DMS153 treated with DMSO at 0.1 percent for 48 hours (cell line): Measurements from ENCODE around the gene GET4.

ENCODE experiments used
- DNase-seq: peaks from one replicate; lab custom pipeline; 2025; ENCODE audit not compliant: unreplicated experiment; lab: John Stamatoyannopoulos, UW

GET4 gene, protein sequence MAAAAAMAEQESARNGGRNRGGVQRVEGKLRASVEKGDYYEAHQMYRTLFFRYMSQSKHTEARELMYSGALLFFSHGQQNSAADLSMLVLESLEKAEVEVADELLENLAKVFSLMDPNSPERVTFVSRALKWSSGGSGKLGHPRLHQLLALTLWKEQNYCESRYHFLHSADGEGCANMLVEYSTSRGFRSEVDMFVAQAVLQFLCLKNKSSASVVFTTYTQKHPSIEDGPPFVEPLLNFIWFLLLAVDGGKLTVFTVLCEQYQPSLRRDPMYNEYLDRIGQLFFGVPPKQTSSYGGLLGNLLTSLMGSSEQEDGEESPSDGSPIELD

DNA sequence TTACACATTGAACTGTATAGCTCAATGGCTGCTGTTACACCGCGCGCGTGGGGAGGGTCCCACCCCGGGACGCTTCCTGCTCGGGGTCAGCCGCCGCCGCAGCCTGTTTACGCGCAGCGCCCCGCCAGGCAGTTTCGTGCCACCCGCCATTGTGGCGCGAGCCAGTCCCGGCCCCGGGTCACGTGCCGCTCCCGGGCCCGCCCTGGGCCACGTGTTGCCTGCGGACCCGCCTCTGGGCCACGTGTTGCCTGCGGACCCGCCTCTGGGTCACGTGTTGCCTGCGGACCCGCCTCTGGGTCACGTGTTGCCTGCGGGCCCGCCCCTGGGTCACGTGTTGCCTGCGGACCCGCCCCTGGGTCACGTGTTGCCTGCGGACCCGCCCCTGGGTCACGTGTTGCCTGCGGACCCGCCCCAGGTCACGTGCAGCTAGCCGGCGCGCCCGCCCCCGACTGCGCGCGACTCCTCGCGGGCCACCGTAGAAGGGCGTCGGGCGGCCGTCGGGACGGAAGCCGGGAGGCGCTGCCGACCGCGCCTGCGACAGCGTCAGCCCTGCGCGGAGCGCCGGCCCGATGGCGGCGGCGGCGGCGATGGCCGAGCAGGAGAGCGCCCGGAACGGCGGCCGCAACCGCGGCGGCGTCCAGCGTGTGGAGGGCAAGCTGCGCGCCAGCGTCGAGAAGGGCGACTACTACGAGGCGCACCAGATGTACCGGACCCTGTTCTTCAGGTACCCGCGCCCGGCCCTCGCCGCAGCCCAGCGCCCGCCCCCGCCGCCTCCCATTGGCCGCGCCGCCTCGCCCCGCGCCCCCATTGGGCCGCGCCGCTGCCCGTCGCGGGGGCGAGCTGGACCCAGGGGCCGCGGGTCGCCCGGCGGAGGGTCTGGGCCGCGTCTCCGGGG lies at the start of gene GET4:
Gene GET4, plus strand, starts transcription at position 478 of the 895 bp plus-strand sequence. Its CDS starts 92 bp downstream, at position 570.
- peak; percentile 96 for DNase-seq

DNA sequence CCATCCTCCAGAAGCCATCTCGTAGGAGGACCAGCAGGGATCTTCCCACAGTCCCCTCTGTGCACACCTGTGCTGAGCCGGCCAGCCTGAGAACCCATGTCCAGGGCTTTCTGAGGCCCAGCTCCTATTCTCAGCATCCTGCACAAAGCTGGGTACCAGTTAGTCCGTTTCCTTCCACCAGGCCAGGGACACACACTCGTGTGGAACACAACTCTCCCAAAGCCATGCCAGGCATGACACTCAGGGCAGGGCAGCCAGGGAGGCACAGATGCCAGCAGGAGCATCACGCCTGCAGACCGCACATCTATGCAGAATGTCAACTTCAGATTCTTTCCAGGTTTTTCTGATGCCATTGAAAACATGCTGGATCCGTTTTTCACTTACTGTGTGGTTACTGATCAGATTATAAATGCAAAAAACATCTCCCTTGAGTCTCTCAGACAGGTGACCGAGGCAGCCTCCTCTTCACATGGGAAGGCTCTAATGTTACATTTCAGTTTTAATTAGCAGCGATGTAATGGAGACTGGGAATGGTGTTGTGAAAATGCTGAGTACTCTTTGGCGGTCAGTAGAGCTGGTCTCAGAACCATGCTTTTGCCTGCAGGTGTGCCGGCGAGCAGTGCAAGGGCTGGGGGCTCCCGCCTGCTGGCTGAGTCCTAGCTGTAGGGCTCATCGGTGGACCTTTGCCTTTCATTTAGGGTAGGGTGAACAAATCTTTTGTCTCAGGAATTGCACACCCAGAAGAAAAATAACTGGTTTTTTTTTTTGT lies 47.4 kb upstream of the GET4 start:
- DNase-seq = no peak

DNA sequence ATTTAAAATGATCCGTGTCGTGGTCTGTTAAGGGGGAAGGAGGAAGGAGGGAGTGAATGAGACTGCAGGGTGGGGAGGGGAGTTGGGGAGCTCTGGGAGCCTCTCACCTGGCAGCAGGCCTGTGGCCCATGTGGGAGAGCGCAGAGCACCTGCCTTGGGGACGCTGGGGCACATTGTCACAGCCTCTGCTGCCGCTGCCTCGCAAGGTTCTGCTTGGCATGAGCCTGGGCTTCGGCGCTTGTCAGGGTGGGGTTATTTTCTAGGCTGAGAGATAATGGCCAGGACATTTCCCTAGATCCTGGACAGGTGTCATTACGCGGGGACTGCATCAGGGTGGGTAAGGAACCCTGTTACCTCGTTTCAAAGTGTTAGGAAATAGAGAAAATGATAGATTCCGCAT lies 46.3 kb upstream of the GET4 start:
- no peak for DNase-seq

DNA sequence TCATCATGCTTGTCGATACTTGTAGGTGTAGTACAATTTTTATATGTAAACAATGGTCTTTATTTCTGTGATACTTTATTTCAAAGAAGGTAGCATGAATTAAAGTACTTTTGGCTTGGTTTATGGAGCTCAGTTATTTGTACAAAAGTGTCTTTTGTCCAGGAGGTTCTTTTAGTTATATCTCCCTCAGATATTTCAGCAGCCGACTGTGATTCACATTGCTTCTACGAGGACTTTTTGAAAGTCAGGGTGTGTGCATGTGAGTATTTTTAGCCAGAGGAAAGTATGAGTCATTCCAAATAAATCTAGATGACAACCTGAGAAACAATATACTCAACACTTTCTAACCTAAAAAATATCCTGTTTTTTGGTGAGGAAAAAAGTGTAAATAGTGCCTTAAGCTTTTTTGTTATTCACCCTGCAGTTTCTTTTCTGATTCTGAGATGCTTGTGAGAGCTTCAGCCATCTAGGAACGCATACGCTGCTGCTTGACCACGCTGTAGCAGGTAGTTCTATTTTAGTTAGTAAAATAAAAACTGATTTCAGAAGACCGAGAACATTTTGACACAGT lies 44.7 kb upstream of the GET4 start:
- no peak for DNase-seq

DNA sequence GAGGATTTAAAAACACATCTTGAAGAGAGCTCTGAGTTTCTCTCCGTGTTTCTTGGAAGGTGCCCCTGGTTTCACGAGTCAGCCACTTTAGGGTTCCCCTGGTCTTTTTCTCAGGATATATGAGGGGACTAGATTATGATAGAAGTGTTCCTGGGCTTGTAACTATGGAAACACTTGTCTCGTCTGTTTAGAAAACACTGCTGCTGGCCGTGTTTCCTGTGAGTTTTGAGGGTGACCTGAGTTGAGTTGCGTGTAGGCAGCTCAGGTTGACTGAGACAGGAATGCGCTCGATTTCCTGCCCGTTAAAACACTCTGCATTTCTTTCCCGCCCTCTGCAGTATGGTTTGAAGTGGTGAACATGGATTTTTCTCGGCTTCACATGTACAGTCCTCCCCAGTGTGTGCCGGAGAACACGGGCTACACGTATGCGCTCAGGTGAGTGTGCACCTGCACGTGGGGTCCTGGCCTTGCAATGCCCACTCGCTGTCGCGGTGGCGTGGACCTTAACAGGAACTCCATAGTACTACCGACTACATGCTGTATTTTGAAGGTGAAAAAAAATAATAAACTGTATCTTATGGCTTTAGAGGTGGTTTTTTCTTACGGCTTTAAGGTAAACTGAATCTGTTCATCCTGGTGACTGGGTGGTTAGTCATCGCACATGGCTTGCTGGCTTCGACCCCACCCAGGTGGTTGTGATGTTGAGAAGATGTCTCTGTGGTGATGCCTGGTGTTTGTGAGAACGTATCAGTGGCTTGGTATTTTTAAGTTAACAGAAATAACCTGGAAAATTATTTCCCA lies 44.0 kb upstream of the GET4 start, which contains the start of gene SUN1:
Gene SUN1, plus strand, starts transcription at position 310 of the 801 bp plus-strand sequence. Its CDS starts 49 bp downstream, at position 359.
- DNase-seq = peak; percentile 84

DNA sequence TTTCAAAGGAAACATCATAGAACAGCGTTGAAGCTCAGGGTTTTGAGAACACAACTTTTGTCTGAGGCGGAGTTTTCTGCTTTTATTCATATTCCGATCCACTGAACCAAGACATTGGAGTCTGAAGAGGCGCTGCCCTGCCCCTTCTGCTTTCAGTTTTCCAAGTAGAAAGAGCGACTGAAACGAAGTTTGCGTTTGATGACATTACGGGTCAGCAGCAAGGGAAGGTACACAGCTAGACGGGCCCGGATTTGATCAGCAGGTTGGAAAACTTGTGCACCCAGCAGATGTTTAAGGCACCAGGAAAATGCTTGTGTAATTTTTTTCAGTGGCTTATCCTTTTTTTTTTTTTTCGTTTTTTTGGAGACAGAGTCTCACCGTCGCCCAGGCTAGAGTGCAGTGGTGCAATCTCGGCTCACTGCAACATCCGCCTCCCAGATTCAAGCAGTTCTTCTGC lies 43.4 kb upstream of the GET4 start:
- no peak for DNase-seq

DNA sequence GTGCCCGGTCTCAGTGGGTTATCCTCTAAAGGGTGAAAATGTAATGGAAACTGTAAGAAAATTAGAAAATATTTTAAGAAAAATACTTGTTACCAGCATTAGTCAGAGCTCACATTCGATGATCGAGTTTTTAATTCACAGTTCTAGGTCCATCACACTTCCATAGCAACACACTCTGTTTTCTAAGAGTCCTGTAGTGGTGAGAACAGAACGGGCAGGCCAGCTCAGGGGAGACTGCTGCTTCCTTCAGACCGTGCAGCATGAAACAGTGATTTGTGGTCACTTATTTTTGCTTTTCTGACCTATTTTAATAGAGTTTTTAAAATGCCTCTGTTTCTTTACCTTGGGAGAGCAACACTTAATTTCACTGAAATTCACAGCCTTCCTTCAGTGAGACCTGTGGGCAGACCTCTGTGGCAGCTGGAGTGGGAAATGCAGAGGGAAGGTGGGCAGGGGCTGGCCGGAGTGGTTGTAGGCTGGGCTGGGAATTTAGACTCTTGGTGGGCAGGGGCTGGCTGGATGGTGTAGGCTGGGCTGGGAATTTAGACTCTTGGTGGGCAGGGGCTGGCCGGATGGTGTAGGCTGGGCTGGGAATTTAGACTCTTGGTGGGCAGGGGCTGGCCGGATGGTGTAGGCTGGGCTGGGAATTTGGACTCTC lies 42.6 kb upstream of the GET4 start:
- DNase-seq = no peak

DNA sequence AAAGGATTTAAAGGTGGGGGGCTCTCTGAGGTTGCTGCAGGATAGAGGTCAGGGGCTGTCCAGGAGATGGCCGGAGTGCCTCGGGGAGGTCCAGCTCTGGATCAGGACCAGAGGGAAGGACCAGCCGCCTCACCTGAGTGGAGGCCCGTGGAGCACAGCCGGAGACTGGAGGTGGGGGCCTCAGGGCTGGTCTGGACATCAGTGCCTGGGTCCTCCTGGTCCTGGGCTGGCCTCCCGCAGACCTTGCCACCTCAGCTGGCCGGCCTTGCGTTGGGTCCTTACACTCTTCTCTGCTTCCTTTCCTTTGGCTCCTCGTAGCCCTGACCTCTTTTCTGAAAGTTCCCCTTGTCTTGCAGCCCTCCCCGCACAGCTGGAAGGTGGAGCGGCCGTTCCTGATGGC lies 42.1 kb upstream of the GET4 start:
- no peak for DNase-seq

DNA sequence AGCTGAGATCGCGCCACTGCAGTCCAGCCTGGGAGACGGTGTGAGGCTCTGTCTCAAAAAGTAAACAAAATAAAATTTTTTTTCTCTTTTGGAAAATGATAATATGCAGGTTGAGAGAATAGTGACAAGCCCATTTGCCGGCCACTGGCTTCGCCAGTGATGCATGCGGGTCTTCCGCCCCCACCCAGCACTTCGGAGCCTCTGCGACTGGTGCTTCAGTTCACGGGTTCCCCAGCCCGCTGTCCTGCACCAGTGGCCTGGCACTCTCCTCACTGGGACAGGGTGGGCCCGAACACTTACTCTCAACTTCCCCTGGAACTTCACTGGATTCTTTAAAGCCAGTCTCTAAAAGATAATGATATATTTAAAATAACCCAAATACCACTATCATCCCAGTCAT lies 41.3 kb upstream of the GET4 start:
- DNase-seq = no peak

DNA sequence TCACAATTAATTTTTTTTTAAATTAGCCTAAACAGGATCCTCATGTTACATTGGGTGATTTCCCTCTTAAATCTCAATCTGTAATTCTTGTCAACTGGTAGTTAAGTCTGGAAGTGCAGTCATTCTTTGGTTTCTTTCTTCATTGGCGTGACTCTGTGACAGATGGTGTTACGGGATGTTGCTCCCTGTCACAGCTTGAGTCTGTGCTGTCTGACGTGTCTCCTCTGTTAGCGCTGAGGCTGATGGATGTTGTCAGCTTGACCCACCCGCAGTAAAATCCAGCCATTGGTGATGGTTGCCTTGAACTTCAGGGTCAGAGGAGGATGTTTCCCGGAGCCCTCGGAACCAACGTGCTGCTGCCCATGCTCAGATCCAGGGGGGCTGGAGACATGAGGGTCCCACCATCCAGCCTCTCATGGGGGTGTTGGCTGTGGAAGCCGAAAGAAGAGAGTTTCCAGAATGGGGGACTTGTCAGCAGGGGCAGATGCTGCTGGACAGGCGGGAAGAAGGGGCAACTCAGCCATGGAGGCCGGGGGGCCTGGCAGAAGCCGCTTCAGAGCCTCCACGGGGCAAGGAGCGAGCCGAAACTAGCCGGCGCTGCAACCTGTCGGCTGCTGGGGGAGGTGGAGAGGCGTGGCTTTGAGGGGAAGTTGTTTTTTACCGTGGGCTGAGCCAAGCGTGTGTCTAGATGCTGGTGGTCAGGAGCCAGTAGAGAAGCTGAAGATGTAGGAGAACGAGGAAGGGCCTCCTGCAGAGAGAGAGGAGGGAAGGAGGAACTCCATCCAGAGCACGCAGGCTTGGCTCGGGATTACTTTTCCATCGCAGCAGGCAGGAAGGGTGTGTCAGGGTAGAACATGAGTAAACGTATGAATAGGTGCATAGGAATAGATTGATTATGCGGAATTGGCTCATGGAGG lies 40.6 kb upstream of the GET4 start:
- DNase-seq = no peak

DNA sequence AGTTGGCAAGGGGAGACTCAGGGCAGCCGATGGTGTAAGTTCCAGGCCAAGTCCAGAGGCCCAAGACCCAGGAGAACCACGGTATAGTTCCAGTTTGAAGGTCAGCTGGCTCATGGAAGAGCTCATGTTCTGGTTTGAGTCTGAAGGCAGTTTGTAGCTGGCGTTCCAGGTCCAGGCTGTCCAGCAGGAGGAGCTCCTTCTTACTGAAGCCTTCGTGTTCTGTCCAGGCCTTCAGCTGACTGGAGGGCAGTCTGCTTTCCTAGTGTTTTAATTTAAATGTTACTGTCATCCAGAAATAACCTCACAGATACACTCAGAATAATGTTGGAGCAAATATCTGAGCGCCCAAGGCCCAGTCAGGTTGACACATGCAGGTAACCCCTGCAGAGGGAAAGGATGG lies 39.9 kb upstream of the GET4 start:
- DNase-seq = no peak

DNA sequence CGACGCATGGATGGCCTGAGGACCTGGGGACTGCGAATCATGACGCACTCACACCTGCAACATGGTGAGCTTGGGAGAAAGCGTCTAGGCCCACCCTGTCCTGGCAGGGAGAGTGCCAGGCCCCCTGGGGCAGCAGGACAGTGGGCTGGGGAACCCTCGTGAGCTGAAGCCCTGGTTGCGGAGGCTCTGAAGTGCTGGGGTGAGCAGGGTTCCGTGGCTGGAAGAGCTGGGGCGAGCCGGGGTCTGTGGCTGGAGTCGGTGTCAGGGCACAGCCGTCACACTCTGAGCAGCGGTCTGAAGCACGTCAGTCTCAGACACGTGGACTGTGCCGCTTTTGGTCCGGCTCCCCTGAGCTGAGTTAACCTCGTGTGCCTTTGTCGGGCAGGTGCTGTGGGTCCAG lies 39.4 kb upstream of the GET4 start:
- no peak for DNase-seq

DNA sequence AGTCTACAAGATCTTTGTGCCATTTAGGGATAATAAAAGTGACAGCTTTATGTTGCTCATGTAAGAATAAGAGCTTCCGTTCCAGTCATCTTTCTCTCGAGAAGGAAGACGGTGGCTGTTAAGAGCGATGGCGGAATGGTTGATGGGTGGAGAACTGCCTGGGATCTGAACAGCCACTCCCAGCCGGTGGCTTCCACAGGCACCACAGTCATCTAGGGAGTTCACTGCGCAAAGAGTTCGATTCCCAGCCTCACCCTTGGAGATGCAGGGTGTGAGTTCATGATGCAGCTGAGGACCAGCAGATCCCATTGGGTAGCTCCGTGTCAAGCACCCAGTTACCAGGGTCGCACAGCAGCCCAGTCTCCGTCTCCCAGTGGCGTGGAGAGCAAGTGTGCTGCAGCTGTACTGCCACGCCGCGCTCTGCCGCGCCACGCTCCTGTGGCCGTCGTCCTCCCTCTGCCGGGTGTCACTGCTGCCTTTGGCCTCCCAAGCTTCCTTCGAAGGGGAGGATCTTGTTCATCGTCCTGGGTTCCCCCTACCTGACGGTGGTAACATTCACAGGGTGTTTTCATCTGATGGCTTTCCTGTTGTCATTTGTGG lies 36.3 kb upstream of the GET4 start:
- no peak for DNase-seq

DNA sequence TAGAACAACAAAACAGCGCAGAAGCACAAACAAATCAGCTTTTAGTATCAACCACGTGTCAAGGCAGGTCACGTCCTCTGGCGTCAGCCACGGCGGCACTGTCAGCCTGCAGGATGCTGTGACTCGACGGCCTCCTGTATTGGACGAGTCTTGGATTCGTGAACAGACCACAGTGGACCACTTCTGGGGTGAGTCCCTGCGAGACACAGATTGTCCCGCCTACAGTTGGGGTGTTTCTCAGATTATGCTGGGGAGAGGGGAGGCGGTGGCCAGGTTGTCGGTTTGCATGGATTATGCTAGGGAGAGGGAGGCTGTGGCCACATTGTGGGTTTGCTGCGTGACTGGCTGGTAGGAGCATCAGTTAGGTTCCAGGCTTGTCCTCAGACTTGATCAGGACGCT lies 34.4 kb upstream of the GET4 start:
- DNase-seq = no peak

DNA sequence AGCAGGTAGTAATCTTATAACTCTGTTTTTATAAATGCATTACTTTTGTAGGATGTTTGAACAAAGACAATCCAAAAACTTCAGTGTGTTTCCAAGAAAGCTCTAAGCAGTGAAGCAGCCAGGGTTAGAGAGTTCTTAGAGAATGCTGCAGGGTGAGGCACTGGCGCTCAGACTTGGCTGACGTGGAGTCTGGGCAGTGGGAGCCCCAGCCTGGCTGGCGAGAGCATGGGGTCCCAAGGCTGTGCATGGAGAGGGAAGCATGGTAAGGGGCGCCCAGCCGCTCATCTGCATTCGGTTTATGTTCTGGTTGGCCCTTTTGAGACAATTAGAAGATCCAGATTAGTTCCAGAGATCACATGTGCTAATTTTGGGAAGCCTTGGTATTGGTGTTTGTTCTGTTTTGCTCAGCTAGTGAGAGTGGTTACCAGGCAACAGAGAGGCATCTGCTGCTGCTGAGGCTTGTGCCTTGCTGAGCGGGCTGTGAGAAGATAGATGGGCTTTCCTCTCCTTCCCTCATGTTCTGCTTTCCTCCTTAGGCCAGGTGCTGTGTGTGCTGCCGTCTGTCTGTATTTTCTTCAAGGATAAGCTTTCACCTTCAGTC lies 33.8 kb upstream of the GET4 start:
- DNase-seq = no peak

DNA sequence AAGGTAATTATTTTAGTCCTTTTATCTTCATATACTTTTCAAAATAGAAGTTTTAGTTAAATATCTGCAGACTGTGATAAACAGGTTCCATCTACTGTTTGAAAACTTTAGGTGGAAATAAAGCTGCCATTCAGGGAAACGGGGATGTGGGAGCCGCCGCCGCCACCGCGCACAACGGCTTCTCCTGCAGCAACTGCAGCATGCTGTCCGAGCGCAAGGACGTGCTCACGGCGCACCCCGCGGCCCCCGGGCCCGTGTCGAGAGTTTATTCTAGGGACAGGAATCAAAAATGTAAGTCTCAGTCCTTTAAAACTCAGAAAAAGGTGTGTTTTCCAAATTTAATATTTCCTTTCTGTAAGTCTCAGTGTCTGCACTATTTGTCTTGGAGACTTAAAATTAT lies 33.1 kb upstream of the GET4 start:
- no peak for DNase-seq

DNA sequence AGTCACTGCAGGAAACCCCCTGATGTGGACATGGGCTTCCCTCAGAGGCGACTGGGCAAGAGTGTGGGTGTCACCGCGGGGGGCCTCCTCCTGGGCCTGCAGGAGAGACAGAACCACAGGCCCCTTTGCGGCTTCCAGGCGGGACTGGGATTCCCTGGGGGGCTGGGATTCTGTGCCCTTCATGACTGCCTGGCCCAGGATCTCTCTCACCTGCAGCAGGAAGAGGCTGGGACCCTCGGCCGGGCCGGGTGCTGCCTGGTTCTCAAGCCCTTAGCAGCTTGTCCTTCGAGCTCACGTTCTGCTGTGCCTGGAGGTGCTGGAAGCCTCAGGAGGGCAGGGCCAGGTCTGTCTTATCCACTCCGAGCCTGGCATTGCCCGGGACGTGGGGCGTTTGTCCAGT lies 32.3 kb upstream of the GET4 start:
- no peak for DNase-seq

DNA sequence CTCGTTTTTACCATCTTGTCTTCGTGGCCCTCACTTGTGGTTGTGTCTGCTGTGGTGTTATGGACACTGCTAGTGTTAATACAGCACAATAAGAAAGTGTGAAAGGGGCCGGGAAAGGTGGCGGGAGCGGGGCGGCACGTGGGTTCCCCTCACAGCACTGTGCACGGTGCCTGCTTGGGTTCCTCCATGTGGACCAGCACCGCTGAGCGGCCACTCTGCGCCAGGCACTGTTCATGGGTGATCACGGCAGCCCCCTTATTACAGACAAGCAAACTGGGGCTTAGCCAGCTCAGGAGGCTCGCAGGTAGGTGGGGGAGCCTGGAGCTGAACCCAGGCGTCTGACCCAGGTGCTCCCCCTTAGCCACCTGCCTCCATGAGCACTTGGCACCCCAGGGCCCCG lies 31.8 kb upstream of the GET4 start:
- no peak for DNase-seq
